ENCODE measurements around the gene VSTM2B. TPM values are rescaled to one million over a fixed set of nuclear protein-coding genes. Genes with fewer than 3 reads are reported as not detected.

The VSTM2B gene
- total and polyA plus RNA-seq, 2 of the 13 experiments (the other 11 are each of a cell fraction or from before 2014, with no cell fraction given), result not detected

- in situ Hi-C loops (cut with HindIII; ENCODE audit: extremely low pct_ligation_motif_present, low pct_unique_long_range_greater_than_20kb), result no loop called here
- Histone ChIP-seq H3K27me3 (ENCODE audit: control insufficient read depth in 1 of 2, insufficient read depth in 2 of 2, low read length in 2 of 2) (peaks cover 0 to 2% of the 10 kb centered on the region in 2 experiments; a peak in 2 of 5 replicates), H3K9me3 (ENCODE audit: low read length) (no peaks in the 10 kb centered on the region), H3K79me2 (ENCODE audit: insufficient read depth, low read length) (no peaks in the 10 kb centered on the region), H4K20me1 (ENCODE audit: insufficient read depth, low read length) (no peaks in the 10 kb centered on the region), H3K27ac (ENCODE audit: extremely low read length, insufficient read depth, low read length) (no peak overlapping the region), H3K9ac (ENCODE audit: insufficient read depth, low read depth, low read length) (no peak overlapping the region), H3K4me1 (ENCODE audit: insufficient read depth, low read length) (peaks cover 10% of the 10 kb centered on the region), H3K36me3 (replicated peaks in 1 of 2; ENCODE audit: control insufficient read depth in 1 of 2, insufficient read depth in 2 of 2, low read length in 2 of 2) (no peaks in the 10 kb centered on the region), H3K4me2 (ENCODE audit: low read depth, low read length) (no peak overlapping the region), H2AFZ (ENCODE audit: low read length) (no peak overlapping the region), H3K4me3 (replicated peaks in 1 of 3; ENCODE audit: insufficient read depth in 1 of 3, low read depth in 2 of 3, low read length in 3 of 3) (no peak overlapping the region)
- FAIRE-seq (no peak), ATAC-seq (no peak), DNase-seq (ENCODE audit: low spot score) (no peak)
- ChIA-PET POLR2A (no interaction called here), CTCF (ENCODE audit: low intra/inter-chr PET ratio, low total read pairs) (no interaction called here)
- WGBS (ENCODE audit: low lambda C conversion rate), result no CpG with 5 or more reads among the region's 3 CpGs
- TF ChIP-seq SATB2 (CRISPR knock-in tag; IDR thresholded peaks at IDR 0.05) (no peak), PPARG (CRISPR knock-in tag; conservative IDR thresholded peaks at IDR 0.05) (no peak), ZBTB10 (CRISPR knock-in tag; IDR thresholded peaks at IDR 0.05; ENCODE audit: borderline replicate concordance) (no peak), SAP130 (CRISPR knock-in tag; IDR thresholded peaks at IDR 0.05; ENCODE audit: low read depth) (no peak), CBFB (CRISPR knock-in tag; IDR thresholded peaks at IDR 0.05) (no peak), ADNP (CRISPR knock-in tag; IDR thresholded peaks at IDR 0.05) (no peak), ZNF317 (CRISPR knock-in tag; IDR thresholded peaks at IDR 0.05) (no peak), ATF1 (CRISPR knock-in tag; IDR thresholded peaks at IDR 0.05) (no peak), PAF1 (CRISPR knock-in tag; IDR thresholded peaks at IDR 0.05) (no peak), ZNF607 (CRISPR knock-in tag; IDR thresholded peaks at IDR 0.05; ENCODE audit: borderline replicate concordance) (no peak), ZNF564 (CRISPR knock-in tag; IDR thresholded peaks at IDR 0.05) (no peak), ZNF451 (CRISPR knock-in tag; IDR thresholded peaks at IDR 0.05) (no peak), PCBP2 (optimal IDR thresholded peaks at IDR 0.05; ENCODE audit: low read depth, low read length, poor library complexity, severe bottlenecking) (no peak)
- no TSS peak for BruUV-seq (replicated peaks)
- intact Hi-C loops (cut with micrococcal nuclease; ENCODE audit: unreplicated experiment), result no loop called here
These were observed 7.2 kb downstream of the VSTM2B start for GRCh38 chr19:29532956-29533355.
